K562 (cell line): ENCODE data around the gene LDB2.

Experiments used
- C11orf30 ChIP-seq: fragments of 450-650 bp; IDR thresholded peaks from 2 replicates; pipeline ENCODE4 v1.6.1; 2016; ENCODE audit warnings: low read depth, mild to moderate bottlenecking
- EHMT2 ChIP-seq: fragments of 450-650 bp; IDR thresholded peaks from 2 replicates; pipeline ENCODE4 v1.6.1; 2018; ENCODE audit warnings: antibody characterized with exemption
- SREBF2 ChIP-seq: sonication (generic); formaldehyde crosslinking; IDR thresholded peaks from 2 replicates; pipeline ENCODE4 v1.4.0; 2020; ENCODE audit warnings: mild to moderate bottlenecking, missing genetic modification reagents
- XRCC3 ChIP-seq: fragments of 450-650 bp; IDR thresholded peaks from 2 replicates; pipeline ENCODE4 v1.6.1; 2017; ENCODE audit warnings: mild to moderate bottlenecking, moderate library complexity
- ZNF217 ChIP-seq: sonication (generic); formaldehyde crosslinking; IDR thresholded peaks from 2 replicates; pipeline ENCODE4 v1.8.0; 2022; ENCODE audit warnings: mild to moderate bottlenecking, missing genetic modification reagents
- ZNF239 ChIP-seq: fragments of 250-450 bp; sonication (Bioruptor Pico); IDR thresholded peaks from 2 replicates; pipeline ENCODE4 v1.4.0; 2020; ENCODE audit warnings: mild to moderate bottlenecking
- ZNF274 ChIP-seq: IDR thresholded peaks from 2 replicates; pipeline ENCODE4 v1.6.1; 2011; ENCODE audit warnings: low read depth, mild to moderate bottlenecking, low read length, moderate library complexity, borderline replicate concordance
- TF ChIP-seq, protein P1 (sequence below), 3 experiments: IDR thresholded peaks in 2 of 3; conservative IDR thresholded peaks in 1 of 3; 2 replicates each; pipeline ENCODE4 v1.5.1; 2011 to 2012; ENCODE audit warnings: low read length in 3 of 3, mild to moderate bottlenecking in 3 of 3, control low read depth in 2 of 3, improper control_type of control experiment in 1 of 3, inconsistent platforms in 1 of 3, low read depth in 1 of 3, mixed read lengths in 1 of 3, moderate library complexity in 1 of 3; ENCODE audit not compliant: insufficient read depth in 2 of 3

DNA sequence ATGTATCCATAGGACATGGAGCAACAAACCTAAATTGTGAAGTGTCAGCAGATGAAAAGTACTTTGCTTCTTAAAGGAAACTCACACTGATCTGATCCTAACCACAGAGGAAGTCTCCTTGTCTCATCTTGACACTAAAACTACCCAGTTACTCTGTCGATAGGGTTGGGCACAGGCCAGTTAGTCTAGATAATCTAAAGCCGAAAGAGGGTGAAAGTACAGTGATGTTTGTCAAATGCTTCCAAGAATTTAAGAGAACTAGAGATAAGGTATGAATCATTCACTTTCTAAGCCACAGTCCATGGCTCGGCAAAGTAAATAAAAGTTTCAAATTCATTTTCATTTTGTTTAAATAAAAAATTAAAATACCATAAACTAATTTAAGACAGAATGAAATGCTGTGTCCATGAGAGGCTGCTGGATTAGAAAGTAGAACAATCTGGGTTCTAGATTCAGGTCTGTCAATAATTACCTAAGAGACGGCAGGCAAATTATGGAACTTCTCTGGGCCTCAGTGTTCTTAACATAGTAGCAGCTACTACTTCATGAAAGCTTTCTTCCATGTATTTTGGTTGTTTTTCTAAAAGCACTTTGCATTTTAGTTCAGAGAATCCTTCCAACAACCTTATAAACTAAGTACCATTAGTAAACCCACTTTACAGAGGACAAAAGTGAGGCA, 176.7 kb downstream of the LDB2 start:
- TF ChIP-seq SREBF2 (CRISPR knock-in tag) = no peak
- TF ChIP-seq, protein P1, sequence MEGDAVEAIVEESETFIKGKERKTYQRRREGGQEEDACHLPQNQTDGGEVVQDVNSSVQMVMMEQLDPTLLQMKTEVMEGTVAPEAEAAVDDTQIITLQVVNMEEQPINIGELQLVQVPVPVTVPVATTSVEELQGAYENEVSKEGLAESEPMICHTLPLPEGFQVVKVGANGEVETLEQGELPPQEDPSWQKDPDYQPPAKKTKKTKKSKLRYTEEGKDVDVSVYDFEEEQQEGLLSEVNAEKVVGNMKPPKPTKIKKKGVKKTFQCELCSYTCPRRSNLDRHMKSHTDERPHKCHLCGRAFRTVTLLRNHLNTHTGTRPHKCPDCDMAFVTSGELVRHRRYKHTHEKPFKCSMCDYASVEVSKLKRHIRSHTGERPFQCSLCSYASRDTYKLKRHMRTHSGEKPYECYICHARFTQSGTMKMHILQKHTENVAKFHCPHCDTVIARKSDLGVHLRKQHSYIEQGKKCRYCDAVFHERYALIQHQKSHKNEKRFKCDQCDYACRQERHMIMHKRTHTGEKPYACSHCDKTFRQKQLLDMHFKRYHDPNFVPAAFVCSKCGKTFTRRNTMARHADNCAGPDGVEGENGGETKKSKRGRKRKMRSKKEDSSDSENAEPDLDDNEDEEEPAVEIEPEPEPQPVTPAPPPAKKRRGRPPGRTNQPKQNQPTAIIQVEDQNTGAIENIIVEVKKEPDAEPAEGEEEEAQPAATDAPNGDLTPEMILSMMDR (IDR thresholded peaks at IDR 0.05 in 2 of 3, conservative IDR thresholded peaks at IDR 0.05 in 1 of 3; ENCODE audit: insufficient read depth in 2 of 3, low read depth in 1 of 3, low read length in 3 of 3) = no peak
- TF ChIP-seq ZNF217 = no peak
- TF ChIP-seq C11orf30 = no peak
- no peak for TF ChIP-seq XRCC3
- TF ChIP-seq ZNF274 = no peak
- TF ChIP-seq EHMT2 = no peak
- no peak for TF ChIP-seq ZNF239 (CRISPR knock-in tag)
